CD4-positive, alpha-beta T cell treated with Interleukin-6 for 4 hours (primary cell): ENCODE data around the gene SRGAP1.
"Not testable (repeated sequence)": the region's sequence is repeated elsewhere in the genome, so short reads cannot be mapped to it uniquely, and the experiment has no call there.

ENCODE experiments used
- DNase-seq: peaks from one replicate; pipeline ENCODE4 v3.0.0-alpha.2; 2020; ENCODE audit warnings: mixed read lengths

SRGAP1 gene

GRCh38 chr12:64092507-64093196 is 248.2 kb downstream of the SRGAP1 start:
- no peak for DNase-seq

- no peak for DNase-seq
Observed at GRCh38 chr12:64093689-64094088, 249.2 kb downstream of the SRGAP1 start.

- DNase-seq, result no peak
Observed at GRCh38 chr12:64097366-64098105, 253.0 kb downstream of the SRGAP1 start.

GRCh38 chr12:64098709-64099354 is 254.3 kb downstream of the SRGAP1 start:
- DNase-seq, result no peak

- no peak for DNase-seq
Observed at GRCh38 chr12:64099397-64099796, 254.9 kb downstream of the SRGAP1 start.

GRCh38 chr12:64102339-64102738 is 257.8 kb downstream of the SRGAP1 start:
- DNase-seq, result no peak

GRCh38 chr12:64103825-64104740 is 259.6 kb downstream of the SRGAP1 start:
- no peak for DNase-seq

- no peak for DNase-seq
Observed at GRCh38 chr12:64105026-64105425, 260.5 kb downstream of the SRGAP1 start.

GRCh38 chr12:64107776-64108175 is 263.3 kb downstream of the SRGAP1 start:
- DNase-seq, result no peak

- no peak for DNase-seq
Observed at GRCh38 chr12:64109706-64110105, 265.2 kb downstream of the SRGAP1 start.

- DNase-seq, result no peak
Observed at GRCh38 chr12:64110864-64111263, 266.4 kb downstream of the SRGAP1 start.

GRCh38 chr12:64116969-64117368 is 272.5 kb downstream of the SRGAP1 start:
- no peak for DNase-seq

GRCh38 chr12:64120568-64120967 is 276.1 kb downstream of the SRGAP1 start:
- DNase-seq, result no peak

GRCh38 chr12:64121086-64121485 is 276.6 kb downstream of the SRGAP1 start:
- not testable (repeated sequence) for DNase-seq

GRCh38 chr12:64122154-64122553 is 277.7 kb downstream of the SRGAP1 start:
- no peak for DNase-seq

- no peak for DNase-seq
Observed at GRCh38 chr12:64122995-64123394, 278.5 kb downstream of the SRGAP1 start.

GRCh38 chr12:64123448-64123847 is 278.9 kb downstream of the SRGAP1 start:
- DNase-seq, result no peak

- DNase-seq, result no peak
Observed at GRCh38 chr12:64124511-64125197, 280.2 kb downstream of the SRGAP1 start.

GRCh38 chr12:64125913-64126312 is 281.4 kb downstream of the SRGAP1 start:
- no peak for DNase-seq

- no peak for DNase-seq
Observed at GRCh38 chr12:64127811-64128210, 283.3 kb downstream of the SRGAP1 start.

- no peak for DNase-seq
Observed at GRCh38 chr12:64128366-64128765, 283.9 kb downstream of the SRGAP1 start.

GRCh38 chr12:64130476-64130875 is 286.0 kb downstream of the SRGAP1 start:
- not testable (repeated sequence) for DNase-seq
